Cardiac muscle cell (in vitro differentiated cells and primary cell): Measurements from ENCODE around the gene MIF. TPM values are rescaled to one million over a fixed set of nuclear protein-coding genes. Genes with fewer than 3 reads are reported as not detected.
"Not testable (repeated sequence)": the region's sequence is repeated elsewhere in the genome, so short reads cannot be mapped to it uniquely, and the experiment has no call there.

Source experiments
- DNase-seq, 2 donors: peaks; one replicate each; pipeline versions ENCODE4 v3.0.0 to v3.0.0-alpha.2; 2010 to 2017; ENCODE audit warnings: low read depth in 1 of 2, low spot score in 1 of 2
- H3K27ac ChIP-seq: fragments of 200-600 bp; sonication (generic); 2 replicates; pipeline ENCODE4 v1.5.1; 2016
- H3K27me3 ChIP-seq: fragments of 200-600 bp; sonication (generic); 2 replicates; pipeline ENCODE4 v1.6.0; 2016; ENCODE audit warnings: control low read depth
- H3K36me3 ChIP-seq: fragments of 200-600 bp; sonication (generic); 2 replicates; pipeline ENCODE4 v1.5.1; 2016; ENCODE audit warnings: control low read depth
- H3K4me1 ChIP-seq: fragments of 200-600 bp; sonication (generic); 2 replicates; pipeline ENCODE4 v1.8.1; 2017; ENCODE audit warnings: low read depth, mild to moderate bottlenecking, mixed run types
- H3K4me3 ChIP-seq: fragments of 200-600 bp; sonication (generic); 2 replicates; pipeline ENCODE4 v1.5.1; 2016; ENCODE audit warnings: mild to moderate bottlenecking
- H3K9me3 ChIP-seq: fragments of 200-600 bp; sonication (generic); 2 replicates; pipeline ENCODE4 v1.5.1; 2017; ENCODE audit warnings: low read depth, mild to moderate bottlenecking, control low read depth
- polyA plus RNA-seq: library from polyadenylated mRNA; unstranded; fragments of >200 nt; fragmentation: Nextera tagmentation; extraction: Ambion mirVana; gene quantifications from 2 replicates; pipeline ENCODE4 v1.2.1, GENCODE V29; 2016
- total RNA-seq: library from RNA; depleted of rRNA; stranded (reverse); fragments of >200 nt; gene quantifications from 2 replicates; pipeline ENCODE4 v1.2.3, GENCODE V29; 2016
- TF ChIP-seq, protein P1 (sequence below): IDR thresholded peaks from 2 replicates; pipeline ENCODE4 v1.5.1; 2012; ENCODE audit warnings: low read depth, mild to moderate bottlenecking, low read length

MIF gene
- total and polyA plus RNA-seq, 2 experiments from 2014 or later: 855 to 4,717 TPM

- Histone ChIP-seq H3K36me3 (no peaks in the 10 kb centered on the region), H3K9me3 (no peaks in the 10 kb centered on the region), H3K4me3 (peak overlapping the region; percentile 27), H3K27ac (peak overlapping the region; percentile 67), H3K27me3 (no peaks in the 10 kb centered on the region), H3K4me1 (no peaks in the 10 kb centered on the region)
- TF ChIP-seq, protein P1, sequence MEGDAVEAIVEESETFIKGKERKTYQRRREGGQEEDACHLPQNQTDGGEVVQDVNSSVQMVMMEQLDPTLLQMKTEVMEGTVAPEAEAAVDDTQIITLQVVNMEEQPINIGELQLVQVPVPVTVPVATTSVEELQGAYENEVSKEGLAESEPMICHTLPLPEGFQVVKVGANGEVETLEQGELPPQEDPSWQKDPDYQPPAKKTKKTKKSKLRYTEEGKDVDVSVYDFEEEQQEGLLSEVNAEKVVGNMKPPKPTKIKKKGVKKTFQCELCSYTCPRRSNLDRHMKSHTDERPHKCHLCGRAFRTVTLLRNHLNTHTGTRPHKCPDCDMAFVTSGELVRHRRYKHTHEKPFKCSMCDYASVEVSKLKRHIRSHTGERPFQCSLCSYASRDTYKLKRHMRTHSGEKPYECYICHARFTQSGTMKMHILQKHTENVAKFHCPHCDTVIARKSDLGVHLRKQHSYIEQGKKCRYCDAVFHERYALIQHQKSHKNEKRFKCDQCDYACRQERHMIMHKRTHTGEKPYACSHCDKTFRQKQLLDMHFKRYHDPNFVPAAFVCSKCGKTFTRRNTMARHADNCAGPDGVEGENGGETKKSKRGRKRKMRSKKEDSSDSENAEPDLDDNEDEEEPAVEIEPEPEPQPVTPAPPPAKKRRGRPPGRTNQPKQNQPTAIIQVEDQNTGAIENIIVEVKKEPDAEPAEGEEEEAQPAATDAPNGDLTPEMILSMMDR: no peak
- DNase-seq: peak; percentile 98 to 100
Measured at GRCh38 chr22:23913661-23914353, 19.6 kb downstream of the MIF start.

GRCh38 chr22:23915290-23915689 is 21.1 kb downstream of the MIF start:
- Histone ChIP-seq H3K27ac (no peak overlapping the region), H3K9me3 (no peaks in the 10 kb centered on the region), H3K36me3 (no peaks in the 10 kb centered on the region), H3K4me3 (no peak overlapping the region), H3K27me3 (no peaks in the 10 kb centered on the region), H3K4me1 (no peaks in the 10 kb centered on the region)
- DNase-seq: no peak
- TF ChIP-seq, protein P1: no peak

DNA sequence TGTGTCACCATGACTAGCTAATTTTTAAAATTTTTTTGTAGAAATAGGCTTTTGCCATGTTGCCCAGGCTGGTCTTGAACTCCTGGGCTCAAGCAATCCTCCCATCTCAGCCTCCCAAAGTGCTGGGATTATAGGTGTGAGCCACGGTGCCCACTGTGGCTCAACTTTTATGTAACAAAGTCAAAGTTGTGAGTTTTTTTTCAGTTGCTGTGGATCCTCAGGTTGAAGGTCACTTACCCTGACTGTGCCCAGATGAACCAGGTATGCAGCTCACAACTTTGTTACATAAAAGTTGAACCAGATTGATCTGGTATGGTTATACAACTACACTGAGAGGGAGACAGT is 26.1 kb downstream of the MIF start:
- not testable (repeated sequence) for H3K27me3 ChIP-seq, H3K4me1 ChIP-seq, H3K27ac ChIP-seq, H3K9me3 ChIP-seq, H3K4me3 ChIP-seq, DNase-seq, H3K36me3 ChIP-seq

- H3K4me1 ChIP-seq, H3K9me3 ChIP-seq, H3K36me3 ChIP-seq, H3K27ac ChIP-seq, H3K4me3 ChIP-seq, H3K27me3 ChIP-seq: not testable (repeated sequence)
- peak in 1 of 2 donors; percentile 65 for DNase-seq
Measured at GRCh38 chr22:23921586-23922201, 27.5 kb downstream of the MIF start.

DNA sequence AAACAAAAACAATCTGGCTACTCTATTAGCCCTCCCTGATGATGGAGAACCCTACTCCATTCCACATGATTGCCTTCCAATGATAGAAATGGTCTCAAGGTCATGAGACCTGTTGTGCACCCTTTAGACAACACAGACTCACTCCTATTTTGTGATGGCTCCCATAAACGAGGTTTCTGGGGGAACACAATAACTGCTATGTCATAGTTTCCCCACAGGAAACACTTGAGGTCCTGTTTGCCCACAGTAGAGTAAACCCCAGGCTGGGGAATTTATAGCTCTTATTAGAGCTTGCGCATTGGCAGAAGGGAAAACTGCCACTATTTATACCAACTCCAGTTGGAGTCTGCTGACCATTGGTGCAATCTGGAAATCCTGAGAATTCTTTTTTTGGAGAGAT is 28.7 kb downstream of the MIF start:
- Histone ChIP-seq H3K27me3 (no peaks in the 10 kb centered on the region), H3K4me1 (no peaks in the 10 kb centered on the region), H3K27ac (no peak overlapping the region), H3K36me3 (no peaks in the 10 kb centered on the region), H3K9me3 (no peaks in the 10 kb centered on the region), H3K4me3 (no peak overlapping the region)
- TF ChIP-seq, protein P1: no peak
- no peak for DNase-seq

DNA sequence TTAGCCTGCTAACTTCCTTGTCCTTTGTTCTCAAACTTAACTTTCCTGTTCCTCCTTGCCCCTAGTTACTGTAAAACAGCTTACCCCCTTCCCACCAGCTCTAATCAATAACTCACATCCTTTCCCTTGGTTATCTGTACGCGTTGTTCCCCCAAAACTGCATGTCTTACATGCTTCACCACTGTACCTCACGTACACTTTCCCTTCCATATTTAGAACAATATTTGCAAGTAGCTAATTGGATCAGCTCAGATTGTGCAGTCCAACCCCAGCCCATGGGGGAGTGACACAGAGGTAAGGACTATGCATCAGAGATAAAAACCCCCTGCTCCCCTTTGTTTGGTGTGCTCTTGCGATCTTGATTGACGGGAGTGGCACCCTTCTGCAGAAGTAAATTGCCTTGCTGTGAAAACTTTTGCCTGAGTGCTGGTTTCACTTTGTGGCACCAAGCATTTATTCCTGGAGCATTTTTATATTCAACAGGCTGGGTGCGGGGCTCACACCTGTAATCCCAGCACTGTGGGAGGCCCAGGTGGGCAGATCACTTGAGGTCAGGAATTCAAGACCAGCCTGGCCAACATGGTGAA is 30.9 kb downstream of the MIF start:
- Histone ChIP-seq H3K27me3 (no peaks in the 10 kb centered on the region), H3K36me3 (no peaks in the 10 kb centered on the region), H3K4me3 (no peak overlapping the region), H3K4me1 (no peaks in the 10 kb centered on the region), H3K27ac (no peak overlapping the region), H3K9me3 (no peaks in the 10 kb centered on the region)
- no peak for DNase-seq
- TF ChIP-seq, protein P1: no peak
